8988T (cell line): ENCODE measurements around the gene APBB2.

ENCODE experiments used
- DNase-seq: peaks from one replicate; pipeline ENCODE4 v3.0.0; 2011

The APBB2 gene

GRCh38 chr4:41185614-41186592 lies 28.4 kb downstream of the APBB2 start:
- DNase-seq, result no peak

- no peak for DNase-seq
Observed at GRCh38 chr4:41184009-41184408, 30.3 kb downstream of the APBB2 start.

GRCh38 chr4:41183021-41183553 lies 31.3 kb downstream of the APBB2 start:
- no peak for DNase-seq

DNA sequence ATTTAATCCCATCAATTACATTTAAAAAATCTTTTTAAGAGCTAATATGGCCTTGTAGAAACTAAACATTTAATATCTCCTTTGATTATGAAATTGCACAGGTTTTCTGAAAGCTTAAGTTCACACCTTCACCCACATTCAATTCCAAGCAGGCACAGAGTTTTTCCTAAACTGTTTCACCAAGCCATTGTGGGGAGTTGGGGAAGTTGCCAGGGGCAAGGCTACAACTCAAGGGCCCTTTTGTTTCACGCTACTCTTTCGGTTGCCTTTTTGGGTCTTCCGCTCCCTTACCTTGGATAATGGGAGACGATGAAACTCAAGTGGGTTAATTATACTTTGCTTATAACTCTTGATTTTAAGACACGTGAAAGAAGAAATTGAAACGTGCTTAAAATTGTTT lies 33.3 kb downstream of the APBB2 start:
- no peak for DNase-seq

GRCh38 chr4:41179498-41180195 lies 34.7 kb downstream of the APBB2 start:
- no peak for DNase-seq

- no peak for DNase-seq
Observed at GRCh38 chr4:41178372-41179370, 35.7 kb downstream of the APBB2 start.

GRCh38 chr4:41177016-41177415 lies 37.3 kb downstream of the APBB2 start:
- DNase-seq, result no peak

GRCh38 chr4:41176340-41176739 lies 38.0 kb downstream of the APBB2 start:
- DNase-seq, result no peak

- DNase-seq, result no peak
Observed at GRCh38 chr4:41175794-41176193, 38.5 kb downstream of the APBB2 start.

- DNase-seq, result no peak
Observed at GRCh38 chr4:41174444-41174843, 39.9 kb downstream of the APBB2 start.

DNA sequence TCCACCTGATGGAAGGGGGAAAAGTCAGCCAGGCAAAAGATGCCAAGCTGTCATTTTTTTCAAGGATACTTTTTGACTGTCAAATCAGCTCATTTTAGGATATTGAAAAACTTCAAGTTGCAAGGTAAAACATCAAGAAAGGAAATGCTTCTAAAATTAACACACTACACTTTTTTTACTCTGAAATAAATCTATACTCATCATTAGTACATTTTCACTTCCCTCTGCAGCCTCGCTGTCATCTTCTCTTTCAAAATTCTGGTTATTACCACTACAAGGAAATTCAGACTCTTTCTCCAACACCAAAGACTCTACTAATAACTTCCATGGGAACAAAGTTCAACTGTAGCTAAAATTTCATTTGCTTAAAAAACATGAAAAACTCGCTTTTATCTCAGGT lies 41.6 kb downstream of the APBB2 start:
- DNase-seq, result no peak

DNA sequence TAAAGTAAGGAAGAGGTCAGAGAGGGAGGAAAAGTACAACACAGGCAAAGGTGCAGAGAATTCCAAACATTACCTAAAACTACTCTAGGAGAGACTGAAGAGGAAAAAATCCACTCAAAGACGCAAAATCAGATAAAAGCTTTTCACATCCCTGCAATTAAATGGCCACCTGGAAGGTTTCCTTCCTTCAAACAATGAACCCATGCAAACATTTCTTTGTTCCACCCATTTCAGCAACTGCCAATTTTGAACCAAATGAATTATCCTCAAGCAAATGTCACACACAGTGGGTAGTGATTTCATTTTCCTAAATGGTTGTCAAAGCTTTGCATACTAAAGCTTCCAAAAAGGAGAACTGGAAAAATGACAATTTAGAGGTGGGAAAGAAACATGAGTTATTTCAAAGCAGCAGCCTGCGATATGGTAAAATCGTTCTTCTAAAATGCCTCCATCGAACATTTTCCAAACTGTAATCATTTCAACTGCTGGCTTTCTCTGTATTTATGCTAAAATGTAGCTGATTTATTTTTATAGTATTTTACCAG lies 45.0 kb downstream of the APBB2 start:
- DNase-seq, result no peak

DNA sequence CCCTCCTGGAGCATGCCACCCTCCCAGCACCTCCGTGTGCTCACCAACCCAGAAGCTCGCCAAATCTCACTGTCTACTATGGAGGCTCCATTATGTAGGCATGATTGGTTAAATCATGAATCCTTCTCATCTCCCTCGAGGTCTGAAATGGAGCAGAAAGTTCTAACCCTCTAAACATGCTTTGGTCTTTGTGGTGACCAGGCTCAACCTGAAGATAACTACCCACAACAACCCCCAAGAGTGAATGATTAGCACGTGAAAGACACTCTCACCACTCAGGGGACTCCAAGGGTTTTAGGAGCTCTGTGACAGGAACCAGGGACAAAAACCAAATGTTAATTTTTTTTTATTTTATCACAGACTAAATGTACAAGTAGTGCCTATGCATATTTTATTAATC lies 47.2 kb downstream of the APBB2 start:
- no peak for DNase-seq

DNA sequence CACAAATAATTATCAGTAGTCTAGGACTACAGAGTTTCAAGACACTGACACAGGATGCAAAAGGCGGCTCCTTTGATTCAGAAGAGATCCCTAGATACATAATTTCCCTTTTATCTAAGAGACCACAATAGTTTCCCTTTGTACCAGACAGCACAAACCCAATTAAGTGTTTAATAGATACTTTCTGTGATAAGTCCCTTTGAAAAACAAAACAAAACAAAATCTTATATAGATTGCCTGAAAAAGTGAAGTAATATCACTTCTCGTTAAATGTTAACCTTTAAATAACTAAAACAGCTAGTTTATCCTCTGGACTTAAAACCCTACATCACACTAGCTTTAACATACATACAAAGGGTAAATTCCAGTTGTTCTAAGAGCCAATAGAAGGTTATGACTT lies 49.9 kb downstream of the APBB2 start:
- DNase-seq, result no peak

- no peak for DNase-seq
Observed at GRCh38 chr4:41161355-41161754, 53.0 kb downstream of the APBB2 start.

- no peak for DNase-seq
Observed at GRCh38 chr4:41160856-41161255, 53.5 kb downstream of the APBB2 start.

- peak; percentile 34 for DNase-seq
Observed at GRCh38 chr4:41160012-41160789, 54.1 kb downstream of the APBB2 start.

GRCh38 chr4:41158756-41159155 lies 55.6 kb downstream of the APBB2 start:
- DNase-seq, result no peak

DNA sequence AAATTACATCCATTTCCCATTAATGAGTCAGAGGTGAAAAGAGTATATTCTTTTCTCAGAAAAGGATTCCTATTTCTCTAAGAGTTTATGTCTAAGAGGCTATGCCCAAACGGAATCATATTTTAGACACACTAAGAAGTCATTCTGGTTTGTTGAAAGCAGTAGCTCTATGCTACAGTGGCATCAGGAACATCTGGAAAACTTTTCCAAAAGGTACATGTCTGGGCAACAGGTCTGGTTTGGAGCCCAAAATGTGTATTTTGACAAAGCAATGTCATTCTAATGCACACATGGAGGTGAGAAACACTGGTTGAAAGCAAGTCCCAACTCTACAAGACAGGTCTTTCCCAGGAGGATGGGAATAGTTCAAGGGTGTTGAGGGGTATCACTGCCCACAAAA lies 56.1 kb downstream of the APBB2 start:
- no peak for DNase-seq

GRCh38 chr4:41157009-41157408 lies 57.3 kb downstream of the APBB2 start:
- no peak for DNase-seq

- DNase-seq, result no peak
Observed at GRCh38 chr4:41156574-41156973, 57.8 kb downstream of the APBB2 start.
